Parathyroid adenoma (tissue), 2 donors: ENCODE measurements around the gene PSAT1.

Source experiments
- H2AFZ ChIP-seq: fragments of 300-600 bp; sonication (generic); one replicate; pipeline ENCODE4 v1.7.0; 2017; ENCODE audit warnings: antibody characterized with exemption, mild to moderate bottlenecking
- H3K27ac ChIP-seq: fragments of 300-600 bp; sonication (generic); one replicate; pipeline ENCODE4 v1.7.0; 2017
- H3K27me3 ChIP-seq: fragments of 300-600 bp; sonication (generic); one replicate; pipeline ENCODE4 v1.7.0; 2017; ENCODE audit warnings: low read length; ENCODE audit not compliant: control insufficient read depth, insufficient read depth
- H3K36me3 ChIP-seq: fragments of 300-600 bp; sonication (generic); one replicate; pipeline ENCODE4 v1.7.0; 2017; ENCODE audit warnings: low read length; ENCODE audit not compliant: control insufficient read depth, insufficient read depth
- H3K4me1 ChIP-seq: fragments of 300-600 bp; sonication (generic); one replicate; pipeline ENCODE4 v1.7.0; 2017; ENCODE audit warnings: control low read depth
- H3K4me2 ChIP-seq: fragments of 300-600 bp; sonication (generic); one replicate; pipeline ENCODE4 v1.7.0; 2017; ENCODE audit warnings: low read length
- H3K4me3 ChIP-seq: fragments of 300-600 bp; sonication (generic); one replicate; pipeline ENCODE4 v1.7.0; 2017; ENCODE audit warnings: low read depth, low read length
- H3K79me2 ChIP-seq: fragments of 300-600 bp; sonication (generic); one replicate; pipeline ENCODE4 v1.7.0; 2017; ENCODE audit warnings: control low read depth
- H3K9ac ChIP-seq: fragments of 300-600 bp; sonication (generic); one replicate; pipeline ENCODE4 v1.7.0; 2017; ENCODE audit warnings: mild to moderate bottlenecking
- H3K9me3 ChIP-seq: fragments of 300-600 bp; sonication (generic); one replicate; pipeline ENCODE4 v1.7.0; 2017; ENCODE audit warnings: low read length; ENCODE audit not compliant: control insufficient read depth
- TF ChIP-seq, protein P1 (sequence below): fragments of 300-600 bp; sonication (generic); IDR thresholded peaks from one replicate; pipeline ENCODE4 v1.7.0; 2017; ENCODE audit warnings: antibody characterized with exemption, mild to moderate bottlenecking
- donor health status: primary hyperparathyroidism.

PSAT1 gene

GRCh38 chr9:78261403-78262001 is 35.4 kb upstream of the PSAT1 start:
- H3K9ac ChIP-seq = no peak overlapping the region
- TF ChIP-seq, protein P1, sequence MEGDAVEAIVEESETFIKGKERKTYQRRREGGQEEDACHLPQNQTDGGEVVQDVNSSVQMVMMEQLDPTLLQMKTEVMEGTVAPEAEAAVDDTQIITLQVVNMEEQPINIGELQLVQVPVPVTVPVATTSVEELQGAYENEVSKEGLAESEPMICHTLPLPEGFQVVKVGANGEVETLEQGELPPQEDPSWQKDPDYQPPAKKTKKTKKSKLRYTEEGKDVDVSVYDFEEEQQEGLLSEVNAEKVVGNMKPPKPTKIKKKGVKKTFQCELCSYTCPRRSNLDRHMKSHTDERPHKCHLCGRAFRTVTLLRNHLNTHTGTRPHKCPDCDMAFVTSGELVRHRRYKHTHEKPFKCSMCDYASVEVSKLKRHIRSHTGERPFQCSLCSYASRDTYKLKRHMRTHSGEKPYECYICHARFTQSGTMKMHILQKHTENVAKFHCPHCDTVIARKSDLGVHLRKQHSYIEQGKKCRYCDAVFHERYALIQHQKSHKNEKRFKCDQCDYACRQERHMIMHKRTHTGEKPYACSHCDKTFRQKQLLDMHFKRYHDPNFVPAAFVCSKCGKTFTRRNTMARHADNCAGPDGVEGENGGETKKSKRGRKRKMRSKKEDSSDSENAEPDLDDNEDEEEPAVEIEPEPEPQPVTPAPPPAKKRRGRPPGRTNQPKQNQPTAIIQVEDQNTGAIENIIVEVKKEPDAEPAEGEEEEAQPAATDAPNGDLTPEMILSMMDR = peak; percentile 48
- H3K79me2 ChIP-seq = no peaks in the 10 kb centered on the region
- H3K36me3 ChIP-seq = no peaks in the 10 kb centered on the region
- H3K4me1 ChIP-seq = no peaks in the 10 kb centered on the region
- no peaks in the 10 kb centered on the region for H3K27me3 ChIP-seq
- no peak overlapping the region for H3K4me3 ChIP-seq
- no peak overlapping the region for H3K4me2 ChIP-seq
- no peaks in the 10 kb centered on the region for H3K9me3 ChIP-seq
- H3K27ac ChIP-seq = no peak overlapping the region
- no peak overlapping the region for H2AFZ ChIP-seq

- TF ChIP-seq, protein P1 = no peak
- no peaks in the 10 kb centered on the region for H3K79me2 ChIP-seq
- H2AFZ ChIP-seq = no peak overlapping the region
- H3K36me3 ChIP-seq = no peaks in the 10 kb centered on the region
- no peak overlapping the region for H3K4me2 ChIP-seq
- H3K4me1 ChIP-seq = no peaks in the 10 kb centered on the region
- no peak overlapping the region for H3K4me3 ChIP-seq
- no peak overlapping the region for H3K27ac ChIP-seq
- H3K9me3 ChIP-seq = no peaks in the 10 kb centered on the region
- H3K9ac ChIP-seq = no peak overlapping the region
- H3K27me3 ChIP-seq = no peaks in the 10 kb centered on the region
Observed at GRCh38 chr9:78262655-78263054, 34.3 kb upstream of the PSAT1 start.

- no peak overlapping the region for H2AFZ ChIP-seq
- no peaks in the 10 kb centered on the region for H3K36me3 ChIP-seq
- H3K4me1 ChIP-seq = no peaks in the 10 kb centered on the region
- no peaks in the 10 kb centered on the region for H3K27me3 ChIP-seq
- H3K9me3 ChIP-seq = no peaks in the 10 kb centered on the region
- H3K27ac ChIP-seq = no peak overlapping the region
- no peaks in the 10 kb centered on the region for H3K79me2 ChIP-seq
- H3K4me3 ChIP-seq = no peak overlapping the region
- H3K4me2 ChIP-seq = no peak overlapping the region
- H3K9ac ChIP-seq = no peak overlapping the region
- TF ChIP-seq, protein P1 = no peak
Observed at GRCh38 chr9:78267889-78268288, 29.0 kb upstream of the PSAT1 start.

- Histone ChIP-seq H3K27me3 (no peaks in the 10 kb centered on the region), H3K36me3 (no peaks in the 10 kb centered on the region), H3K9ac (no peak overlapping the region), H3K4me2 (no peak overlapping the region), H3K27ac (no peak overlapping the region), H3K79me2 (no peaks in the 10 kb centered on the region), H3K9me3 (no peaks in the 10 kb centered on the region), H3K4me1 (no peaks in the 10 kb centered on the region), H3K4me3 (no peak overlapping the region), H2AFZ (no peak overlapping the region)
- TF ChIP-seq, protein P1 = no peak
Observed at GRCh38 chr9:78269784-78270183, 27.1 kb upstream of the PSAT1 start.

DNA sequence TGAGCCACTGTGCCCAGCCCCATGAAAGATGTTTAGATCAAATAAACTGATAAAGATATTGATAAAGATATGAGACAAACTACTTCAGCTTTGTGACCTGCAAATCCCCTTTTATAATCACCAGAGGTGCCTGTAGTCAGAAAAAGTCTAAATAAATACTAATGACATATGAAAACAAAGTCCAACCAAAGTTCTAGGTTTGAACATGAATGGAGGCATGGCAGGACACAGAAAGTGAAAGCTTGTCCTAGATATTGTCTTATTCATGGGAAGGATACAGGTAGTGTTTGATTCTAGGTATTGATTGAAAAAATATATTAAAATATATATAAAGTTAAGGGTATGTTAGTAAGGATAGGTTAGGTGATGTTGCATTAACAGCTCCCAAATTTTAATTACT is 24.6 kb upstream of the PSAT1 start:
- Histone ChIP-seq H3K9me3 (no peaks in the 10 kb centered on the region), H3K4me2 (no peak overlapping the region), H3K36me3 (no peaks in the 10 kb centered on the region), H3K79me2 (no peaks in the 10 kb centered on the region), H3K27ac (no peak overlapping the region), H3K4me3 (no peak overlapping the region), H3K27me3 (no peaks in the 10 kb centered on the region), H2AFZ (no peak overlapping the region), H3K4me1 (no peaks in the 10 kb centered on the region), H3K9ac (no peak overlapping the region)
- TF ChIP-seq, protein P1 = no peak
